Activated T-cell treated with anti-CD3 and anti-CD28 coated beads for 24 hours (primary cell): ENCODE results near the gene GSE1.

Source experiments
- DNase-seq: peaks from one replicate; pipeline ENCODE4 v3.0.0-alpha.2; 2020; ENCODE audit warnings: low read depth

The GSE1 gene

DNA sequence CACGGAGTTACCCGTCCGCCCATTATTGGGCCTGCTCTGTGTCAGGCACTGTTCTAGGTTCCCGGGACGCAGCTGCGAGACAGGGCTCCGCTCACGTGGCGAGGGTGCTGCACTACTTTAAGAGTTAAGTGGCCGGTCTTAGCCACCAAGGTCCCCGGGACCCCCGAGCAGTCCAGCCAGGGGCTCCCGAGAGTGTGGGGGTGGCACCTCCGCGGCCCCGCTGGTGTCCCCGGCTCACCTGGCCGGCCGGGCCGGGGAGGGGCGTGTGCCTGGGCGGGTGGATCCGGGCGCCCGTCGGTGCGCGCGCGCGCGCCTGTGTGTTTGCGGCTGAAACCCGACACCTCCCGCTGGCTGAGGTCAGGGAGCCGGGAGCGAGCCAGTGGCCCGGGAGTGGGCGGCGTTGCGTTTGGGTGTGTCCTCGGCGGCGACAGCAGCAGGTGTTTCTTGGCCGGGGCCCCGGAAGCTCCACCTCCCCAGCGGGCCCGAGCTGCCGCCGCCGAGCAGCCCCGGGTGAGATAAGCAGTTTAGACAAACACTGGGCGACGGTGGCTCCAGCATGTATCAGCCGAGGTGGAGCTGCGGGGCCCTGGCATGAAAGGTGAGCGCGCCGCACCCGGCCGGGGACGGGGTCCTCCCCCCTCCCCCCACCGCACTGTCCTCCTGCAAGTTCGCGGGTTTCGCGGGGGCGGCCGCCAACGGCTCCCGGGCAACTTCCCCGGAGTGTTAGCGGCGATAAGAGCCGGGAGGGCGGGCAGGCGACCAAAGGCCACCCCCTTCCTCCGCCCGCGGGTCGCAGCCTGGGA is at the start of gene GSE1:
Gene GSE1 (plus strand): TSS at position 522 of the 803 bp plus-strand sequence. CDS start 70 bp downstream, at position 592.
- DNase-seq: peak; percentile 36

DNA sequence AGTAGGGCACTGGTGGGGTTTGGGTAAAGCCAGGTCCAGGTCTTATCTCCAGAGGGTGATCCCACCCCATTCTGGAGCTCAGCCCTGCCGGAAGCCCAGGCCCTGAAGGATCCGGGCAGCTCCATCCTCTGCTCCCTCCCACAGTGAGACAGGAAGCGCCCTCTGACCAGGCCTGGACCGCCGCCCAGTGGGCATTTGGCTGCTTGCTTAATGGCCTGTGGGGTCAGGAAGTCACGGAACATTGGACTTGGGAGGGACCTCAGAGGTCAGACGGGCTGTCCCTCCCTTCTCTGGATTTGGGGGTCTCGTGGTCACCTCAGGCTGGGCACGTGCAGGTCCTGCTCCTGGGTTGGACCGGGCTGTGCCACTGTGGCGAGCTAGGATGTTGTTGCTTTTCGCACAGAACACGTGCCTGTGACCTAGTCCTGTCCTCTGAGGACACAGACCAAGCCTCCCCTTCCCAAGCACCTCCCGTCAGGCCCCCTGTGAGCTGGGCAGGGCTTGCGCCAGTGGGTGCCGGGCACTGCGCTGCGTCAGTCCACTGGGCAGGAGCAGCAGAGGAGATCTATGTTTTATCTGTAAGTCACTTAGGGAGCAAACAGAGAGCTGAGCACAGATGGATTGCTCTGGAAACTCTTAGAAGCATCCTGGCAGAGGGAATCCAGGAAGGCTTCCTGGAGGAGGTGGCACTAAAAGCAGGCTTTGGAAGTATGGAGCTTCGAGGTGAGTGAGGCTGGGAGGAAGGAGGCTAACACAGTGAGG is 49.4 kb upstream of the GSE1 start:
- no peak for DNase-seq

GRCh38 chr16:85564277-85565051 is 48.7 kb upstream of the GSE1 start:
- DNase-seq: no peak

GRCh38 chr16:85565340-85565739 is 47.8 kb upstream of the GSE1 start:
- DNase-seq: no peak

DNA sequence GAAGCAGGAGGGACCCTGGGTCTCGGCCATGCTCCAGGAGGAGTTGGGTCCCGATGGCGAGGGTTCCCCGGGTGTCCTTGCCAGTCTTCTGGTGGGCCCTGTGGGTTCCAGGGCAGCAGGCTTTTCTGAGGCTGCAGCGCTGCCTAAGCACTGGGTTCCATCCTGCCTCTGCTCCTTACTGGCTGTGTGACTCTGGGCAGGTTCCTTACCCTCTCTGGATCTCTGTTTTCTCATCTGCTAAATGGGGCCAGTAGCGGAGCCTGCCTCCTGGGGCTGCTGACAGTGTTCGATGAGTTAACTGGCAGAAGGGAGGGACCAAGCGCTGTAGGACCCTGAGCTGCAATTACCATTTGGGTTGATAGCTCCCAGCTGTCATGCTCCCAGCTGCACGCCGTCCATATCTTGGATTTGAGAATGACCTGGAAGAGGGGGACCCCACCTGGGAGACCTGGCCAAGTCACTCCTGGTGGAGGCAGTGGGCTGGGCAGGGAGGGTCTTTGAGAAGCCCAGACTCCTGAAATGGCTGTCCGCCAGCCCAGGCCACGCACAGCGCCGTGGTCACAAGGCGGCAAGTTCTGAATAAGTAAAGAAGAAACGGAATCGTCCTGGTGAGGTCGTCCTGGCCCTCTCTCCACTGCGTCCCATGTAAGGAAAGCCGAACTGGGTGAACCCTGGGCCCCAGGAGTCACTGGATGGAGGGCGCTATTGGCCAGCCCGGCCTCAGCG is 47.2 kb upstream of the GSE1 start:
- DNase-seq: no peak

DNA sequence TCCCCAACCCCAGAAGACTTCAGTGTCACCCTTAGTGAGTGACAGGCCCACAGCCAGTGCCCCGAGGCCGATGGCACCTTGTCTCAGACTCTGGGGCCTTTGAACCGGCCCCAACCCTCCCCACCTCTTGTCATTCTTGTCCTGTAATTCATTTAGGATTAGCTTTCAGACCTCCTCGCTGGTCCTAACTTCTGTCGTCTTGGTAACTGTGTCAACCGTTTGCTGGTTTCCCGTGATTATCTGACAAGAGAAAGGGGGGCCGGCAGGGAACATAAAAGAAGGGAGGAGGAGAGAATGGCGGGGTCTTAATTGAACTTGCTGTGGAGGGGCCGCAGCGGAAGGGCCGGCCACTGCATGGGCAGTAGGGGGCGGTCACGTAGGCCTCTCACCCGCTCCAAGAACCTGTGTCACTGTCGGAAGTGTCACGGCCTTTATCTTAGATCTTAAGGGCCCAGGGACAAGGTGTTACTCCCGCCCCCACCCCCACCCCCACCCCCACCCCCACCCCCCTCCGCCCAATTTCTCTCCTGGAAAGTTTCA is 46.5 kb upstream of the GSE1 start:
- no peak for DNase-seq

DNA sequence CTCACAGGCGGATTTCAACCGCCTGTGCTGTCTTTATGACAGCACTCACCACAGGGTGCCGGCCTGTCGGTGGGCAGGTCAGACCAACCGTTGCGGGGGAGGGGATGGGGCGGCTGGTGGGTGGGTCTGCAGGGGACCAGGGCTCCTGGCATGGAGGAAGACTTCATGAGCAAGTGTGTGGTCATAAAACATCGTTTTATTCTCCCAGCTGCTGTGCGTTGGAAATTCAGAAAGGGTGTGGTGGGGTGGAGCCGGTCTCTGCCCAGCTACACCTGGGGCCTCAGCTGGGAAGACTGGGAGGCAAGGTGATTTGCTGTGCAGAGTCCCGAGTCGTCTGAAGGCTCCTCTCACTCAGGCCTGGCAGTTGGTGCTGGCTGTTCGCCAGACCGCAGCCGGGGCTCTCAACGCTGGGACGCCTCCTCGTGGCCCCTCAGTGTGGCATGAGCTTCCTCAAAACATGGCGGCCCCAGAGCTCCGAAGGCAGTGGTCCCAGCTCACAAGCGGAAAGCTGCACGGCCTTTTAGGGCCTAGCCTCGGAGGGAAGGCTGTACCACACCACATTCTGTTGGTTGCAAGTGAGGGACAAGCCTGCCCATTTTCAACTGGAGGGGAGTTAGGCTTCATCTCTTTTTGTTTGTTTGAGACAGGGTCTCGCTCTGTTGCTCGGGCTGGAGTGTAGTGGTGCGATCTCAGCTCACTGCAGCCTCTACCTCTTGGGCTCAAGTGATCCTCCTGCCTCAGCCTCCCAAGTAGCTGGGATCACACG is 45.8 kb upstream of the GSE1 start:
- DNase-seq: no peak

DNA sequence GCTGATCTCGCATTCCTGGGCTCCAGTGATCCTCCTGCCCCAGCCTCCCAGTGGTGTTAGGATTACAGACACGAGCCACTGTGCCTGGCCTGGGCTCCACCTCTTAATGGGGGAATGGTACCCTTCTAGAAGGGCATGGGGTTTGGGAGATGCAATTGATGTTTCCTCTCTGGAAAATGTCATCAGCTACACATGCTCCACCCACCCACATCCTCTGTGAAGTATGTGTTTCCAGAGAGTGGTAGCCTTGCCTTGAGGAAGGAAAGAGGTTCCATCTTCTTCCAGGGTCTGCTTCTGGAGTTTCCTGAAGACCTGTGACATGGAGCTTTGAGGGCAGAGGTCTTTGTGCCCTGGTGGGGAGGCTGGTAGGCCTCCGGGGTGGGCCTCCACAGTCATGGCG is 45.2 kb upstream of the GSE1 start:
- DNase-seq: no peak

DNA sequence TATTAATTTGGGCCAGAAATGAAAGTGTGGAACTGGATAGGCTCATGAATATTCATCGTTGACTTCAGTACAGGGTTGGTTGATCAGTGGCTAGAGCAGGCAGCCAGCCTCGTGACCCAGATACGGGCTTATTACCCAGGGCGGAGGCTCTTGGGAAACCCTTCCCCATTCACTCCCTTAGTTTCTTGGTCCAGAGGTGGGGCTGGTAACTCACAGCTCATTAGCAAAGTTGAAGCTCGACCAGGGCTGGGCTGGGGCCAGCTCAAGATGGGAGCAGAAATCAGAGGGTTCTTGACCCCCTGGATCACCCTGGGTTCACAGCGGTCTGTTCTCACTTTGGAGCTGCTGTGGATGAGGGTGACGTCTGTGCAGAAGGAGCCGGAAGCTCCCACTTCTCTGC is 44.6 kb upstream of the GSE1 start:
- DNase-seq: no peak

- DNase-seq: no peak
Observed at GRCh38 chr16:85569039-85569614, 44.0 kb upstream of the GSE1 start.

GRCh38 chr16:85569615-85570212 is 43.4 kb upstream of the GSE1 start:
- DNase-seq: no peak

- DNase-seq: no peak
Observed at GRCh38 chr16:85570213-85570734, 42.8 kb upstream of the GSE1 start.

- DNase-seq: no peak
Observed at GRCh38 chr16:85570735-85571562, 42.2 kb upstream of the GSE1 start.

DNA sequence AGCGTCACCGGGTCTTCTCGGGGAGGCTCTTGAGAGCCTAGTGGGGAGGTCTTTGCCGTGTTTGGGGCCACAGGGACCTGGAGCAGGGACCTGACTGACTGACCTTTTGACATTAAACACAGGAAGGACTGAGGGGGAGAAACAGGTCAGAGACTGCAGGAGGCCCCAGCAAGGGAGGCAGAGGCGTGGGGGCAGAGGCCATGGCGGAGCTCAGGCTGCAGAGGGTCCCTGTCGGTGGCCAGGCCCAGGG is 41.6 kb upstream of the GSE1 start:
- DNase-seq: no peak

- DNase-seq: no peak
Observed at GRCh38 chr16:85571813-85572619, 41.1 kb upstream of the GSE1 start.

DNA sequence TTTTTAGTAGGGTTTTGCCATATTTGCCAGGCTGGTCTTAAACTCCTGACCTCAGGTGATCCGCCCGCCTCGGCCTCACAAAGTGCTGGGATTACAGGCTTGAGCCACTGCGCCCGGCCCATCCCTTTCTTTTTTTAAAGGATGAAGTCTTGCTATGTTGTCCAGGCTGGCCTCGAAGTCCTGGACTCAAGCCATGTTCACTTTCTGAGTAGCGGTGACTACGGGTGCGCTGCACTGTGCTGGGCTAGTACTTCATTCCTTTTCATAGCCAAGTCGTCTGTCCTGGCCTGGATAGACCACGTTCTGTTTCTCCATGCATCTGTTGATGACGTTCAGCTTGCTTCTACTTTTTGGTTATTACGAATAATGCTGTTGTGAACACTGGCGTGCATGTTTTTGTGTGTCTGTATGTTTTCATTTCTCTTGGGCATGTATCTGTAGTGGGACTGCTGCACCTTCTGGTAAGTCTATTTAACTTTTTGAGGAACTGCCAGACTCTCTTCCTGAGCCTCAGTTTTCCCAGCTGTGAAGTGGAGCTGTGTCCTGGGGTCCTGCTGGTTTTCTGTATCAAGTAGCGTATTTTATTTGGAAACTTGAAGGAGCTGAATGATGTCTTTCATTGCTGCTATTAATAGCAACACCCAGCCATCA is 40.0 kb upstream of the GSE1 start:
- DNase-seq: no peak

GRCh38 chr16:85573696-85574641 is 39.2 kb upstream of the GSE1 start:
- no peak for DNase-seq
